Hepatocyte (in vitro differentiated cells): ENCODE measurements around the gene HELZ2.

ENCODE experiments used
- CTCF ChIP-seq: fragments of 200-600 bp; sonication (generic); IDR thresholded peaks from 2 replicates; pipeline ENCODE4 v1.5.1; 2016; ENCODE audit warnings: antibody characterized with exemption, mild to moderate bottlenecking; ENCODE audit not compliant: poor library complexity
- EZH2 ChIP-seq: fragments of 200-600 bp; sonication (generic); IDR thresholded peaks from 2 replicates; pipeline ENCODE4 v1.6.1; 2016; ENCODE audit warnings: antibody characterized with exemption, mild to moderate bottlenecking, borderline replicate concordance

- TF ChIP-seq EZH2 (no peak), CTCF (no peak)
Observed at GRCh38 chr20:63579017-63579694, 5.1 kb upstream of the HELZ2 start.
